IMR-90 (cell line): ENCODE measurements around the gene NPPB. TPM values are rescaled to one million over a fixed set of nuclear protein-coding genes. Genes with fewer than 3 reads are reported as not detected.

Source experiments
- ATAC-seq: fragments of 200-7000 bp; cut with Tn5 transposase; 2 replicates; pipeline ENCODE4 v1.9.1; 2020; ENCODE audit warnings: low read depth, mild to moderate bottlenecking, moderate library complexity
- Bru-seq: library from RNA; stranded (reverse); fragments of 400-500 nt; gene quantifications from one replicate; lab custom pipeline; 2021; lab: Mats Ljungman, UMichigan
- BruChase-seq, 2 experiments: library from RNA; stranded (reverse); fragments of 400-500 nt; gene quantifications; one replicate each; lab custom pipeline; 2021; lab: Mats Ljungman, UMichigan
- BruUV-seq: library from RNA; stranded (reverse); fragments of 400-500 nt; replicated peaks from 2 replicates; lab custom pipeline; 2021; lab: Mats Ljungman, UMichigan
- CTCF ChIA-PET: fragments of 300-600 bp; formaldehyde crosslinking; extraction: SDS; loops from one replicate; lab custom pipeline; 2021; ENCODE audit warnings: antibody characterized with exemption; lab: Yijun Ruan, JAX
- POLR2A ChIA-PET: fragments of 300-600 bp; sonication (Branson Sonifier 250); formaldehyde crosslinking; loops from one replicate; lab custom pipeline; 2022; ENCODE audit warnings: antibody characterized with exemption; ENCODE audit not compliant: unreplicated experiment; lab: Charles Lee
- DNase-seq: peaks from one replicate; pipeline ENCODE4 v3.0.0; 2013
- H2AFZ ChIP-seq: replicated peaks from 2 replicates; pipeline ENCODE3; 2013; ENCODE audit warnings: low read length, mild to moderate bottlenecking; ENCODE audit not compliant: poor library complexity
- H2AK5ac ChIP-seq: 2 replicates; pipeline ENCODE4 v1.6.1; 2013; ENCODE audit warnings: low read depth, low read length, inconsistent platforms
- H2AK9ac ChIP-seq: replicated peaks from 2 replicates; pipeline ENCODE3; 2013; ENCODE audit warnings: mild to moderate bottlenecking, low read depth, low read length, moderate library complexity; ENCODE audit not compliant: poor library complexity
- H2BK120ac ChIP-seq: 2 replicates; pipeline ENCODE4 v1.6.1; 2013; ENCODE audit warnings: low read depth, low read length, inconsistent platforms
- H2BK15ac ChIP-seq: 3 replicates; pipeline ENCODE4 v1.6.1; 2013; ENCODE audit warnings: low read depth, low read length, inconsistent platforms
- H2BK20ac ChIP-seq: 2 replicates; pipeline ENCODE4 v1.6.1; 2013; ENCODE audit warnings: low read depth, mild to moderate bottlenecking, inconsistent platforms, low read length, moderate library complexity
- H2BK5ac ChIP-seq: 2 replicates; pipeline ENCODE4 v1.6.1; 2013; ENCODE audit warnings: mild to moderate bottlenecking, low read depth, low read length, inconsistent platforms; ENCODE audit not compliant: poor library complexity, severe bottlenecking
- H3K14ac ChIP-seq: replicated peaks from 2 replicates; pipeline ENCODE4 v1.6.1; 2013; ENCODE audit warnings: low read depth, low read length, inconsistent platforms
- H3K18ac ChIP-seq: 2 replicates; pipeline ENCODE4 v1.6.1; 2013; ENCODE audit warnings: low read depth, low read length, control low read depth
- H3K23ac ChIP-seq: 2 replicates; pipeline ENCODE4 v1.6.1; 2013; ENCODE audit warnings: low read depth, low read length, inconsistent platforms
- H3K27ac ChIP-seq: 2 replicates; pipeline ENCODE4 v1.5.1; 2013; ENCODE audit warnings: mild to moderate bottlenecking, control low read depth, low read length; ENCODE audit not compliant: insufficient read depth
- H3K27me3 ChIP-seq: 2 replicates; pipeline ENCODE4 v1.6.1; 2013; ENCODE audit warnings: low read length; ENCODE audit not compliant: control insufficient read depth, insufficient read depth
- H3K36me3 ChIP-seq: 2 replicates; pipeline ENCODE4 v1.6.1; 2013; ENCODE audit warnings: low read length, mixed read lengths; ENCODE audit not compliant: control insufficient read depth, insufficient read depth
- H3K4ac ChIP-seq: 2 replicates; pipeline ENCODE4 v1.6.1; 2013; ENCODE audit warnings: low read depth, low read length, inconsistent platforms
- H3K4me1 ChIP-seq: 2 replicates; pipeline ENCODE4 v1.6.1; 2013; ENCODE audit warnings: low read length, mixed read lengths; ENCODE audit not compliant: control insufficient read depth, insufficient read depth
- H3K4me2 ChIP-seq: 2 replicates; pipeline ENCODE4 v1.6.1; 2013; ENCODE audit warnings: low read depth, mild to moderate bottlenecking, control low read depth, low read length, moderate library complexity
- H3K4me3 ChIP-seq: 2 replicates; pipeline ENCODE4 v1.5.1; 2013; ENCODE audit warnings: low read depth, mild to moderate bottlenecking, control low read depth, low read length, moderate library complexity; ENCODE audit not compliant: insufficient read depth
- H3K56ac ChIP-seq: 2 replicates; pipeline ENCODE4 v1.6.1; 2013; ENCODE audit warnings: low read length, inconsistent platforms; ENCODE audit not compliant: insufficient read depth; ENCODE audit errors: extremely low read depth
- H3K79me1 ChIP-seq, 2 experiments: 2 replicates each; pipeline ENCODE4 v1.6.1; 2013; ENCODE audit warnings: low read length in 2 of 2, inconsistent platforms in 1 of 2, low read depth in 1 of 2
- H3K9ac ChIP-seq: 2 replicates; pipeline ENCODE4 v1.6.1; 2013; ENCODE audit warnings: low read depth, low read length, control low read depth
- H3K9me1 ChIP-seq: 2 replicates; pipeline ENCODE4 v1.6.1; 2013; ENCODE audit warnings: low read length, inconsistent platforms; ENCODE audit not compliant: insufficient read depth
- H3K9me3 ChIP-seq: 2 replicates; pipeline ENCODE4 v1.6.1; 2013; ENCODE audit warnings: low read length; ENCODE audit not compliant: control insufficient read depth, insufficient read depth
- H4K20me1 ChIP-seq: 2 replicates; pipeline ENCODE4 v1.6.1; 2013; ENCODE audit warnings: low read length, inconsistent platforms; ENCODE audit not compliant: insufficient read depth
- H4K5ac ChIP-seq: 2 replicates; pipeline ENCODE4 v1.6.1; 2013; ENCODE audit warnings: mild to moderate bottlenecking, low read depth, low read length, control low read depth
- H4K8ac ChIP-seq, 2 experiments: 2 replicates each; pipeline ENCODE4 v1.6.1; 2013; ENCODE audit warnings: low read depth in 2 of 2, low read length in 2 of 2, control low read depth in 1 of 2, inconsistent platforms in 1 of 2
- H4K91ac ChIP-seq: 2 replicates; pipeline ENCODE4 v1.6.1; 2013; ENCODE audit warnings: low read depth, low read length, inconsistent platforms; ENCODE audit not compliant: insufficient read depth
- BHLHE40 ChIP-seq: fragments of 150-350 bp; IDR thresholded peaks from 2 replicates; pipeline ENCODE4 v1.6.1; 2016; ENCODE audit warnings: mild to moderate bottlenecking, low read depth, low read length
- CEBPB ChIP-seq: IDR thresholded peaks from 2 replicates; pipeline ENCODE4 v1.6.1; 2012; ENCODE audit warnings: low read depth, low read length, improper control_type of control experiment
- CHD1 ChIP-seq: IDR thresholded peaks from 2 replicates; pipeline ENCODE4 v1.6.1; 2012; ENCODE audit warnings: low read depth, low read length, improper control_type of control experiment
- FOS ChIP-seq: fragments of 150-350 bp; IDR thresholded peaks from 2 replicates; pipeline ENCODE4 v1.6.1; 2016; ENCODE audit warnings: low read depth, low read length
- MAFK ChIP-seq: IDR thresholded peaks from 2 replicates; pipeline ENCODE4 v1.6.1; 2012; ENCODE audit warnings: low read depth, low read length, improper control_type of control experiment
- MAZ ChIP-seq: IDR thresholded peaks from 2 replicates; pipeline ENCODE4 v1.6.1; 2012; ENCODE audit warnings: low read depth, mild to moderate bottlenecking, low read length, improper control_type of control experiment, moderate library complexity, borderline replicate concordance
- MXI1 ChIP-seq: IDR thresholded peaks from 2 replicates; pipeline ENCODE4 v1.6.1; 2012; ENCODE audit warnings: low read depth, mild to moderate bottlenecking, low read length, moderate library complexity, borderline replicate concordance
- NFE2L2 ChIP-seq: fragments of 150-350 bp; IDR thresholded peaks from 2 replicates; pipeline ENCODE4 v1.6.1; 2016; ENCODE audit warnings: low read depth, mild to moderate bottlenecking, low read length
- POLR2A ChIP-seq: IDR thresholded peaks from 2 replicates; pipeline ENCODE4 v1.6.1; 2012; ENCODE audit warnings: mild to moderate bottlenecking, low read depth, low read length
- RAD21 ChIP-seq: IDR thresholded peaks from 2 replicates; pipeline ENCODE4 v1.6.1; 2012; ENCODE audit warnings: low read length, improper control_type of control experiment
- RCOR1 ChIP-seq: IDR thresholded peaks from 2 replicates; pipeline ENCODE4 v1.6.1; 2012; ENCODE audit warnings: mild to moderate bottlenecking, low read length, improper control_type of control experiment; ENCODE audit not compliant: insufficient replicate concordance
- RFX5 ChIP-seq: IDR thresholded peaks from 2 replicates; pipeline ENCODE4 v1.8.0; 2012; ENCODE audit warnings: low read depth, mild to moderate bottlenecking, low read length, moderate library complexity
- SMC3 ChIP-seq: fragments of 150-350 bp; IDR thresholded peaks from 2 replicates; pipeline ENCODE4 v1.6.1; 2016; ENCODE audit warnings: low read depth, mild to moderate bottlenecking, antibody characterized with exemption, low read length, moderate library complexity
- WGBS, 2 experiments: methylation state at CpG; one replicate each; pipeline versions ENCODE4 v1.1.5 to v1.1.7; 2013; ENCODE audit warnings: missing lambda C conversion rate in 2 of 2; ENCODE audit not compliant: insufficient read length in 1 of 2; ENCODE audit errors: extremely low coverage in 2 of 2; 5-methylcytosine and 5-hydroxymethylcytosine counted together
- dilution Hi-C: fragments of 300-500 bp; cut with HindIII; formaldehyde crosslinking; loops from one replicate; pipeline ENCODE4 v1.14.3; 2018; ENCODE audit warnings: low sequenced_read_pairs; ENCODE audit not compliant: unreplicated experiment
- in situ Hi-C: fragments of 300-500 bp; cut with MboI; formaldehyde crosslinking; loops from 3 replicates; pipeline ENCODE4 v1.14.3; 2019; ENCODE audit warnings: low sequenced_read_pairs, inconsistent platforms, mixed read lengths
- intact Hi-C: fragments of 100-400 bp; cut with micrococcal nuclease; formaldehyde crosslinking; loops from 2 replicates; pipeline ENCODE4 v1.10.0; 2022
- long read RNA-seq: library from polyadenylated mRNA; unstranded; transcript quantifications from one replicate; pipeline ENCODE4 v2.0.0, GENCODE V29; 2021; ENCODE audit not compliant: unreplicated experiment
- polyA plus RNA-seq, 3 experiments: library from polyadenylated mRNA; depleted of rRNA; stranded (reverse); fragments of >200 nt; gene quantifications; 2 replicates each; pipeline ENCODE4 v1.2.3, GENCODE V29; 2012; ENCODE audit warnings: low replicate concordance in 1 of 3
- total RNA-seq: library from RNA; depleted of rRNA; stranded (reverse); fragments of >200 nt; gene quantifications from 2 replicates; pipeline ENCODE4 v1.2.3, GENCODE V29; 2012; rRNA removed
- TF ChIP-seq, protein P1 (sequence below): fragments of 150-350 bp; IDR thresholded peaks from 2 replicates; pipeline ENCODE4 v1.6.1; 2017; ENCODE audit warnings: mild to moderate bottlenecking, antibody characterized with exemption, low read length, low read depth
- TF ChIP-seq, protein P2 (sequence below): conservative IDR thresholded peaks from 2 replicates; pipeline ENCODE4 v1.5.1; 2012; ENCODE audit warnings: mild to moderate bottlenecking, low read depth, low read length, improper control_type of control experiment
- TF ChIP-seq, protein P3 (sequence below): fragments of 150-350 bp; IDR thresholded peaks from 2 replicates; pipeline ENCODE4 v1.6.1; 2016; ENCODE audit warnings: low read depth, mild to moderate bottlenecking, low read length, moderate library complexity, borderline replicate concordance

The NPPB gene
- not detected in 2 replicates for total RNA-seq
- 0.24 TPM in 1 of 2 replicates, not detected in the other for polyA plus RNA-seq (2012; rRNA removed)
- 0.10 TPM in 1 of 2 replicates, not detected in the other for polyA plus RNA-seq (2012; cell fraction: cytosol; rRNA removed)
- 0.16 TPM in 1 of 2 replicates, not detected in the other for polyA plus RNA-seq (2012; cell fraction: nucleus; rRNA removed; ENCODE audit: low replicate concordance)
- Bru-seq, nascent RNA = not detected
- percentile 19 among the genes with signal in this experiment for BruChase-seq, experiment 1, labeled RNA remaining after a 6-hour chase
- BruChase-seq, experiment 2, labeled RNA remaining after a 2-hour chase = not detected
- long read RNA-seq = 0 reads

DNA sequence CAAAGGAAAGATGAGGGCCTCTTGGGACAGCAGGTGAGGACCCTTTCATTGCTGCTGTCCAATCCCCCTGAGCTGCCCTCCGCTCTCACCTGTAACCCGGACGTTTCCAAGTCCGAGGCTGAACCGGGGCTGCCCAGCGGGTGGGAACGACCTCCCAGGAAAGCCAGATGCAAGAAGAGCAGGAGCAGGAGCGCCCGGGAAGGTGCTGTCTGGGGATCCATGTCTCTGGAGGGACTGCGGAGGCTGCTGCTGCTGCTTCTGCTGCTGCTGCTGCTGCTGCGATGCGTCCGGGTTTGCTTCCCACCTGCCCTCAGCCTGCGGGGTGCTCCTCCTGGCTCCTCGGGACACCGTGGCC is at the start of gene NPPB:
Gene NPPB (minus strand): TSS at position 333 of the 355 bp plus-strand sequence. CDS start 112 bp downstream, at position 221.
- H2BK20ac ChIP-seq = no peak within 1 kb of the TSS
- H2AK9ac ChIP-seq = no peak within 1 kb of the TSS
- no peak within 1 kb of the TSS for H3K27ac ChIP-seq
- peaks cover 4% of the 10 kb centered on the region; the same call in 1 of the 2 replicates for H3K9me1 ChIP-seq
- H4K8ac ChIP-seq = no peak within 1 kb of the TSS
- ChIA-PET POLR2A (no interaction called here), CTCF (no interaction called here)
- no peak within 1 kb of the TSS for H3K23ac ChIP-seq
- in situ Hi-C loops (no loop called here), intact Hi-C loops (no loop called here), dilution Hi-C loops (no loop called here)
- H3K36me3 ChIP-seq = no peaks in the 10 kb centered on the region
- no peaks in the 10 kb centered on the region for H3K79me1 ChIP-seq
- no peak within 1 kb of the TSS for H3K4me3 ChIP-seq
- 0% methylated on average over 3 of the region's 16 CpGs; no CpG with 5 or more reads in 1 of the 2 experiments for WGBS, 2 experiments
- H2BK120ac ChIP-seq = no peak within 1 kb of the TSS
- H3K27me3 ChIP-seq = peaks cover 24% of the 10 kb centered on the region
- no TSS peak for BruUV-seq
- DNase-seq (no peak), ATAC-seq (no peak)
- H3K9ac ChIP-seq = no peak within 1 kb of the TSS
- H3K4me2 ChIP-seq = no peak within 1 kb of the TSS
- no peak within 1 kb of the TSS for H3K14ac ChIP-seq
- H2AK5ac ChIP-seq = no peak within 1 kb of the TSS
- no peaks in the 10 kb centered on the region for H4K20me1 ChIP-seq
- no peak within 1 kb of the TSS for H3K18ac ChIP-seq
- no peaks in the 10 kb centered on the region for H3K9me3 ChIP-seq
- no peak within 1 kb of the TSS for H4K5ac ChIP-seq
- H2BK15ac ChIP-seq = no peak within 1 kb of the TSS
- H2BK5ac ChIP-seq = no peak within 1 kb of the TSS
- TF ChIP-seq CHD1 (no peak), POLR2A (no peak), SMC3 (no peak), MAZ (no peak), FOS (no peak), MXI1 (no peak), RCOR1 (no peak), CEBPB (no peak), MAFK (no peak), RFX5 (no peak), BHLHE40 (no peak), NFE2L2 (no peak), RAD21 (no peak)
- TF ChIP-seq, protein P1, sequence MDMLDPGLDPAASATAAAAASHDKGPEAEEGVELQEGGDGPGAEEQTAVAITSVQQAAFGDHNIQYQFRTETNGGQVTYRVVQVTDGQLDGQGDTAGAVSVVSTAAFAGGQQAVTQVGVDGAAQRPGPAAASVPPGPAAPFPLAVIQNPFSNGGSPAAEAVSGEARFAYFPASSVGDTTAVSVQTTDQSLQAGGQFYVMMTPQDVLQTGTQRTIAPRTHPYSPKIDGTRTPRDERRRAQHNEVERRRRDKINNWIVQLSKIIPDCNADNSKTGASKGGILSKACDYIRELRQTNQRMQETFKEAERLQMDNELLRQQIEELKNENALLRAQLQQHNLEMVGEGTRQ = no peak
- TF ChIP-seq, protein P2, sequence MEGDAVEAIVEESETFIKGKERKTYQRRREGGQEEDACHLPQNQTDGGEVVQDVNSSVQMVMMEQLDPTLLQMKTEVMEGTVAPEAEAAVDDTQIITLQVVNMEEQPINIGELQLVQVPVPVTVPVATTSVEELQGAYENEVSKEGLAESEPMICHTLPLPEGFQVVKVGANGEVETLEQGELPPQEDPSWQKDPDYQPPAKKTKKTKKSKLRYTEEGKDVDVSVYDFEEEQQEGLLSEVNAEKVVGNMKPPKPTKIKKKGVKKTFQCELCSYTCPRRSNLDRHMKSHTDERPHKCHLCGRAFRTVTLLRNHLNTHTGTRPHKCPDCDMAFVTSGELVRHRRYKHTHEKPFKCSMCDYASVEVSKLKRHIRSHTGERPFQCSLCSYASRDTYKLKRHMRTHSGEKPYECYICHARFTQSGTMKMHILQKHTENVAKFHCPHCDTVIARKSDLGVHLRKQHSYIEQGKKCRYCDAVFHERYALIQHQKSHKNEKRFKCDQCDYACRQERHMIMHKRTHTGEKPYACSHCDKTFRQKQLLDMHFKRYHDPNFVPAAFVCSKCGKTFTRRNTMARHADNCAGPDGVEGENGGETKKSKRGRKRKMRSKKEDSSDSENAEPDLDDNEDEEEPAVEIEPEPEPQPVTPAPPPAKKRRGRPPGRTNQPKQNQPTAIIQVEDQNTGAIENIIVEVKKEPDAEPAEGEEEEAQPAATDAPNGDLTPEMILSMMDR = no peak
- TF ChIP-seq, protein P3, sequence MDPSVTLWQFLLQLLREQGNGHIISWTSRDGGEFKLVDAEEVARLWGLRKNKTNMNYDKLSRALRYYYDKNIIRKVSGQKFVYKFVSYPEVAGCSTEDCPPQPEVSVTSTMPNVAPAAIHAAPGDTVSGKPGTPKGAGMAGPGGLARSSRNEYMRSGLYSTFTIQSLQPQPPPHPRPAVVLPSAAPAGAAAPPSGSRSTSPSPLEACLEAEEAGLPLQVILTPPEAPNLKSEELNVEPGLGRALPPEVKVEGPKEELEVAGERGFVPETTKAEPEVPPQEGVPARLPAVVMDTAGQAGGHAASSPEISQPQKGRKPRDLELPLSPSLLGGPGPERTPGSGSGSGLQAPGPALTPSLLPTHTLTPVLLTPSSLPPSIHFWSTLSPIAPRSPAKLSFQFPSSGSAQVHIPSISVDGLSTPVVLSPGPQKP = no peak
- H2AFZ ChIP-seq = peak within 1 kb of the TSS; percentile 1
- H3K4me1 ChIP-seq = 0 out of 2 replicates have a peak, but pooled peaks cover 1% of the 10 kb centered on the region
- no peak within 1 kb of the TSS for H3K56ac ChIP-seq
- no peak within 1 kb of the TSS for H3K4ac ChIP-seq
- H4K91ac ChIP-seq = no peak within 1 kb of the TSS
